ENCODE data around the gene ANTKMT.

- TF ChIP-seq, protein P1, sequence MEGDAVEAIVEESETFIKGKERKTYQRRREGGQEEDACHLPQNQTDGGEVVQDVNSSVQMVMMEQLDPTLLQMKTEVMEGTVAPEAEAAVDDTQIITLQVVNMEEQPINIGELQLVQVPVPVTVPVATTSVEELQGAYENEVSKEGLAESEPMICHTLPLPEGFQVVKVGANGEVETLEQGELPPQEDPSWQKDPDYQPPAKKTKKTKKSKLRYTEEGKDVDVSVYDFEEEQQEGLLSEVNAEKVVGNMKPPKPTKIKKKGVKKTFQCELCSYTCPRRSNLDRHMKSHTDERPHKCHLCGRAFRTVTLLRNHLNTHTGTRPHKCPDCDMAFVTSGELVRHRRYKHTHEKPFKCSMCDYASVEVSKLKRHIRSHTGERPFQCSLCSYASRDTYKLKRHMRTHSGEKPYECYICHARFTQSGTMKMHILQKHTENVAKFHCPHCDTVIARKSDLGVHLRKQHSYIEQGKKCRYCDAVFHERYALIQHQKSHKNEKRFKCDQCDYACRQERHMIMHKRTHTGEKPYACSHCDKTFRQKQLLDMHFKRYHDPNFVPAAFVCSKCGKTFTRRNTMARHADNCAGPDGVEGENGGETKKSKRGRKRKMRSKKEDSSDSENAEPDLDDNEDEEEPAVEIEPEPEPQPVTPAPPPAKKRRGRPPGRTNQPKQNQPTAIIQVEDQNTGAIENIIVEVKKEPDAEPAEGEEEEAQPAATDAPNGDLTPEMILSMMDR (IDR thresholded peaks at IDR 0.05 in 8 of 11, conservative IDR thresholded peaks at IDR 0.05 in 3 of 11): no peak
- TF ChIP-seq POLR2A (IDR thresholded peaks at IDR 0.05) (no peak), POLR2AphosphoS5 (IDR thresholded peaks at IDR 0.05) (no peak)
These were observed 19.5 kb downstream of the ANTKMT start for GRCh38 chr16:740459-740763.
